GM12873 (cell line): ENCODE measurements around the gene BICDL1.

Experiments
- CTCF ChIP-seq: IDR thresholded peaks from 2 replicates; pipeline ENCODE4 v1.5.1; 2012; ENCODE audit warnings: low read depth, mild to moderate bottlenecking, moderate library complexity, low read length, control low read depth; ENCODE audit not compliant: insufficient read depth; ENCODE audit errors: missing control alignments

BICDL1 gene

DNA sequence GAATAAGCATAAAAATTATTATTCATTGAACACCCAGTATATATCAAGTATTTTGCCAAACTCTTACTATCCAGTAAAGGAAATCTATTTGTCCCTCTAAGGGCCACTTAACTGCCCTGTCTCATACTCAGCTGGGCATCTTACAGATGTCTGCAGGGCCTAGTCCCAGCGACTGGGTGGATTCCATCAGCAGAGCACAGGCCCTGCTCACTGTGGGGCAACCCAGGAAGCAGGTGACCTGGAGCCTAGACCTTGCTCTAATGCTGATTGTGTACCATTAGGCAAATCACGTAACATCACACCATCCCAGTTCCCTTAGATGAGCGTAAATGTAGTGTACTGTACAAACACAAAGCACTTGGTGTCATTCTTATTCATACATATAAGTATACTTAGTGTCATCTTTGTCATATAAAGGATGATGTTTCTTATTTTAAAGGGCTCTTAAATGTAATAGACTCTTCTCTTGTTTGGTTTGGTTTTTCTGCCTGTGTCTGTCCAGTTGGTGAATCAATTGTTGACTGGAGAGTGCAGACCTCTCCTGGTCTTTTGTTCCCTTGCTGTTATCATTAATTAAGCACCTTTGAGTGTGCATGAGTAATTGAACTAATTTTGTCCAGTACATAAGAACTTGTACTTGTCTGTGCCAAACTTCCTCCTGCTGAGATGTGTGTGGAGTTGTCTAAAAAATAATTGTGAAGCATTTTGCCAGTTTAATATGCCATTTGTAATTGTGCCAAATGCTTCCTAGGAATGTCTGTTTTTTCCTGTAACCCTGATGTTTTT is 78.2 kb downstream of the BICDL1 start:
- TF ChIP-seq CTCF, result no peak

DNA sequence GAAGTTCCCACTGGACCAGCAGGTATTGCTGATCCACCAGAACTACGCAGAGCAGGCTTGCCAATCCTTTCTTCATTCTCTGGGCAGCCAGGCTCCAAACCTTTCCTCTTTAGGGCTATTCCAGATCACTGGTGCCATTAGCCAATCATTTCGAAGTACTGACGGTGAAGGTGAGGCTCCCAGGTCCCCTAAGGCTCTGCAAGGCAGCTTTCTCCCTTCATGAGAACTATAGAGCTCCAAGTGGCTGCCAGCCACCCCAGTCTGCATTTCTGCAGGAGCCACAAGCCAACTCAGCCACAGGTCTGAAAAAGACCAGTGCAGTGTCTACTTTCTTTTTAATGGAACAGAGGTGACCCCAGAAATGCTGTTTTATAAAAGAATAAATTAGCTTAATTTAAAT is 78.9 kb downstream of the BICDL1 start:
- TF ChIP-seq CTCF, result no peak

- TF ChIP-seq CTCF, result no peak
Observed at GRCh38 chr12:120069278-120069677, 80.2 kb downstream of the BICDL1 start.

- no peak for TF ChIP-seq CTCF
Observed at GRCh38 chr12:120071493-120072020, 82.5 kb downstream of the BICDL1 start.

GRCh38 chr12:120072472-120073249 is 83.6 kb downstream of the BICDL1 start:
- no peak for TF ChIP-seq CTCF

DNA sequence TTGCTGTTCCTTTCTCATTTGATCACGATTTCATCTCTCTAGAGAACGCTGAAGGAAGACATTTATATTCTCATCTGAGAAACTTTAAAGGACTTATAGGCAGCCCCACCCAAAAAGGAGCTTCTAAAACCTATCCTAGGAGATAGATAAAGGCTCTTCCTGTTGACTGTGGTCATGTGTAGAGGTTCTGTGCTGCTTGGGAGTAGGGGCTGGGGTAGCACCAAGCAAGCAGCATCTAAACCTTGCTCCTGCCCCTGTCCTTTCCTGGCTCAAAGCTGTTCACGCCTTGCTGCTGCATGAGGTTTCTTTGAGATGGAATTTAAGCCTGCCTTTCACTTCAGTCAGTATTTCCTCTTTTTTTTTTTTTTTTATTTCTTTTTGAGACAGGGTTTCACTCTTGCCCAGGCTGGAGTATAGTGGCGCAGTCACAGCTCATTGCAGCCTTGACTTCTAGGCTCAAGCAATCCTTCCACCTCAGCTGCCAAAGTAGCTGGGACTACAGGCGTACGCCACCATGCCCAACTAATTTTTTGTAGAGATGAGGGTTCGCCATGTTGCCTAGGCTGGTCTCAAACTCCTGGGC is 86.1 kb downstream of the BICDL1 start:
- TF ChIP-seq CTCF, result no peak

- TF ChIP-seq CTCF, result no peak
Observed at GRCh38 chr12:120076651-120077050, 87.6 kb downstream of the BICDL1 start.
